ENCODE measurements around the gene TMUB1.

- no peak for TF ChIP-seq CTCF (IDR thresholded peaks at IDR 0.05; ENCODE audit: low read depth, low read length)
- TF ChIP-seq EZH2phosphoT487 (IDR thresholded peaks at IDR 0.05; ENCODE audit: low read depth): no peak
Measured at GRCh38 chr7:151104411-151105235, 21.3 kb upstream of the TMUB1 start.

Measured in OCI-LY3 (cell line).